GM12873 (cell line): ENCODE measurements around the gene ASPSCR1.

ENCODE experiments used
- TF ChIP-seq, protein P1 (sequence below): IDR thresholded peaks from 2 replicates; pipeline ENCODE4 v1.5.1; 2012; ENCODE audit warnings: low read depth, mild to moderate bottlenecking, moderate library complexity, low read length, control low read depth; ENCODE audit not compliant: insufficient read depth; ENCODE audit errors: missing control alignments

The ASPSCR1 gene

DNA sequence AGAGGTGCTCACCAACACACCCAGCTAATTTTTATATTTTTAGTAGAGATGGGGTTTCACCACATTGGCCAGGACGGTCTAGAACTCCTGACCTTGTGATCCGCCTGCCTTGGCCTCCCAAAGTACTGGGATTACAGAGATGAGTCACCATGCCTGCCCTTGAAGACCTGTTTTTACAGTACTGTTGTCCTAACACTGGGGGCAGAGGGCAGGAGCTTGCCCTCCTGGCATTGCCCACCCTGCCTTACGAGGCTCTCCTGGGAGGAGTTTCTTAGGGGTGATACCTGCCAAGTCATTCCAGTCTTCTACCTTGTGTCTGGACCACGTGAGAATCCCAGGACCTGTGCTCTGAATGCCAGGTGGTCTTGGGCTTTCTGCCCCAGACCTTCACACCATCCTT lies 2.7 kb downstream of the ASPSCR1 start:
- TF ChIP-seq, protein P1, sequence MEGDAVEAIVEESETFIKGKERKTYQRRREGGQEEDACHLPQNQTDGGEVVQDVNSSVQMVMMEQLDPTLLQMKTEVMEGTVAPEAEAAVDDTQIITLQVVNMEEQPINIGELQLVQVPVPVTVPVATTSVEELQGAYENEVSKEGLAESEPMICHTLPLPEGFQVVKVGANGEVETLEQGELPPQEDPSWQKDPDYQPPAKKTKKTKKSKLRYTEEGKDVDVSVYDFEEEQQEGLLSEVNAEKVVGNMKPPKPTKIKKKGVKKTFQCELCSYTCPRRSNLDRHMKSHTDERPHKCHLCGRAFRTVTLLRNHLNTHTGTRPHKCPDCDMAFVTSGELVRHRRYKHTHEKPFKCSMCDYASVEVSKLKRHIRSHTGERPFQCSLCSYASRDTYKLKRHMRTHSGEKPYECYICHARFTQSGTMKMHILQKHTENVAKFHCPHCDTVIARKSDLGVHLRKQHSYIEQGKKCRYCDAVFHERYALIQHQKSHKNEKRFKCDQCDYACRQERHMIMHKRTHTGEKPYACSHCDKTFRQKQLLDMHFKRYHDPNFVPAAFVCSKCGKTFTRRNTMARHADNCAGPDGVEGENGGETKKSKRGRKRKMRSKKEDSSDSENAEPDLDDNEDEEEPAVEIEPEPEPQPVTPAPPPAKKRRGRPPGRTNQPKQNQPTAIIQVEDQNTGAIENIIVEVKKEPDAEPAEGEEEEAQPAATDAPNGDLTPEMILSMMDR: no peak

DNA sequence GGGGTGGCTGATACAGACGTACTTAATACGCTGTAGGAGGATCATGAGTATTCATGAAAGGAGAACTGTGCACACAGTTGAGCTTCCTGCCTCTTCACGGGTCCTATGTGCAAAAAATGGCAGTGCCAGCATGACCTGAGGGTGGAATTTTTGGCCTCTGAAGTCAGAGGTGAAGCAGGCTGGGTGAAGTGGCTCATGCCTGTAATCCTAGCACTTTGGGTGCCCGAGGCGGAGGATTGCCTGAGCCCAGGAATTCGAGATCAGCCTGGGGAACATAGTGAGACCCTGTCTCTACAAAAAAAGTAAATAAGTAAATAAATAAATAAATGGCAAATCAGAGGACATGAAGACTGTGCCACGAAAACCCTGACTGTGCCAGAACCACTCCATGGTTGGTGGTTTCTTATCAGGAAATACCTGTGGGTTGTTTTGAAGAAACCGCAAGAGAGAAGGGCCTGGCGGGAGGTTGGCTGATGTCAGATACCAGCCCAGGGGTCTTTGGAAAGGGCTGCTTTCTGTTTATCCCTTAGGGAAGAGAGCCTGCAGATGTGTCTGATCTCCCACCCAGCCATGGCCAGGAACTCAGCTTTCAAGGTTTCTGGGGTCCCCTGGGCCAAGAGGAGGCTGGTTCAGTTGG lies 3.4 kb downstream of the ASPSCR1 start:
- TF ChIP-seq, protein P1: no peak

DNA sequence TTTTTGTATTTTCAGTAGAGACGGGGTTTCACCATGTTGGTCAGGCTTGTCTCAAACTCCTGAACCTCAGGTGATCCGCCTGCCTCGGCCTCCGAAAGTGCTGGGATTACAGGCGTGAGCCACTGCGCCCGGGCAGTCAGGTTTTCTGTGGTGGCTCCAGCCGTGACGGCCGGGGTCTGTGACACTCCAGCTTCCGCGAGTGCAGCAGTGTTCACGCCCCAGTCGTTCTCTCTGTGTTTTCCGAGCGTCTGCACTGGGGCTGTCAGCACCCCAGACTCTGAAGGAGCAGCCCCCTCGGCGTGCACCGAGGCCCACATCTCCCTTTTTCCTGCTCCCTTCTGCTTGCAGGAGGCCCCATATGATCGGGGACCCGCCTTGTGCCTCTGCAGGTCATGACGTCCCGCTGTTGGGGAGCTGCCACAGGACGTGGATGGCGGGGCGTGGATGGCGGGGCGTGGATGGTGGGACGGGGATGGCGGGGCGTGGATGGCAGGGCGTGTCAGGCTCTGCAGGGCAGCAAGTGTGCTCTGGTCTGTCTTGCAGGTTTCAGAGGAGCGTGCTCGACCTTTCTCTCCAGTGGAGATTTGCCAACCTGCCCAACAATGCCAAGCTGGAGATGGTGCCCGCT lies 5.7 kb downstream of the ASPSCR1 start:
- TF ChIP-seq, protein P1: no peak

DNA sequence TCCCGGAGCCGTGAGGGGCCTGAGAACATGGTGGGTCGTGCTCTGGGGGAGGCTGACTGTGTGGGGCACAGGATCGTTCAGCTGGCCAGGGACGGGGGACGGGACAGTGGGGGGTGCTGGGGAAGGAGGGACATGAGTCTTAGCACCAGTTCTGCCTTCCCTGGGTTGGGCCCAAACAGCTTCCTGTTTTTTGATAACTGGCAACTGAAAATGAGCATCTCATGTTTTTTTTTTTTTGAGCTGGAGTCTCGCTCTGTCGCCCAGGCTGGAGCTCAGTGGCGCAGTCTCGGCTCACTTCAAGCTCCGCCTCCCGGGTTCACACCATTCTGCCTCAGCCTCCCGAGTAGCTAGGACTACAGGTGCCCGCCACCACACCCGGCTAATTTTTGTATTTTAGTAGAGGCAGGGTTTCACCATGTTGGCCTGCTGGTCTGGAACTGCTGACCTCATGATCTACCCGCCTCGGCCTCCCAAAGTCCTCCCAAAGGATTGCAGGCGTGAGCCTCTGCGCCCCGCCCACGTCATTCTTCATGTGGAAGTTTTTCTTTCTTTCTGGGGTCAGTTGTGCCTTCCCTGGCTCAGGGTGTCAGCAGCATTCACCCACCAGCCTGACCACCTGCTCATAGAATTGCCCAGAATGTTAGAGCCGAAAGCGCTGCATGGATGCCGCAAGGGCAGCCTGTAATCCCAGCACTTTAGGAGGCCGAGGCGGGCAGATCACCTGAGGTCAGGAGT lies 6.4 kb downstream of the ASPSCR1 start:
- TF ChIP-seq, protein P1: no peak

DNA sequence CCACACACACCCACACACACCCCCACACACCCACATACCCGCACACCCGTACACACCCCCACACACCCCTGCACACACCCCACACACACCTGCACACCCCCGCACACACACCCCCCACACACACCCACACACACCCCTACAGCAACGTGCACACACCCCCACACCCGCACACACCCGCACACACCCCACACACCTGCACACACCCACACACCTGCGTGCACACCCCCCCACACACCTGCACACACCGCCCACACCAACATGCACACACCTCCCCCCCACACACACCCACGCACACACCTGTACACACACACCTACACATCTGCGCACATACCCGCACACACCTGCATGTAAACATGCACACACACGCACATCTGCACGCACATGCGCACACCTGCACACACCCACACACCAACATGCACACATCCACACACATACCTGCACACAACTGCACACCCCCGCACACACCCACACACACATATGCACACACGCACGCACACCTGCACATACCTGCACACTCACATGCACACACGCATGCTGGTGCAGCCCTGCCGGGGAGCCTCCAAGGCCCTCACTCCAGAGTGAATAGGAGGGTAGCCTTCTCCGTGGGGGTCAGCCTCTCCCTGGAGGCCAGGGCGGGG lies 7.5 kb downstream of the ASPSCR1 start:
- TF ChIP-seq, protein P1: no peak

DNA sequence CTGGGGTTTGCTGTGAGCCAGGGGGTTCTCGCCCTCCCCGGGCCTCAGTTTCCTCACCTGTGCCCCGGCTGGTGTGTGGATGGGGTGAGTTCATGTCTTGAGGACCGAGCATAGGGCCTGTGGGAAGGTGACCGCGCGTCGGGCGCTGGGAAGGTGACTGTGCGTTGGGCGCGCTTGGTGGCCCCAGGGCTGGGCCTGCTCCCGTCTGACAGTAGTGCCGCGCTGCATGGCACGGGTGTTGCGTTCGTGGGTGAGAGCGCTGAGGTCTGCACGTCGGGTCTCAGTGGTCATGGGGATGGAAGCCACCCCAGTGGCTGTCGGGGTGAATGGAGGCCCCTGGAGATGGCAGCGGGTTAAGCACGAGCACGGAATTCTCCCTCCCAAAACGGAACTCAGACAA lies 9.2 kb downstream of the ASPSCR1 start:
- TF ChIP-seq, protein P1: no peak
